K562 (cell line): ENCODE results near the gene DTX2. TPM values are rescaled to one million over a fixed set of nuclear protein-coding genes. Genes with fewer than 3 reads are reported as not detected.
"Not testable (repeated sequence)": the region's sequence is repeated elsewhere in the genome, so short reads cannot be mapped to it uniquely, and the experiment has no call there.

Source experiments
- ATAC-seq: fragments of 200-7000 bp; cut with Tn5 transposase; 3 replicates; pipeline ENCODE4 v1.9.1; 2020; ENCODE audit warnings: moderate library complexity
- BruUV-seq: library from RNA; stranded (reverse); fragments of 400-500 nt; replicated peaks from 2 replicates; lab custom pipeline; 2021; lab: Mats Ljungman, UMichigan
- CTCF ChIA-PET: fragments of 300-600 bp; formaldehyde crosslinking; extraction: SDS; loops from one replicate; lab custom pipeline; 2021; ENCODE audit warnings: low intra/inter-chr PET ratio; lab: Yijun Ruan, JAX
- POLR2A ChIA-PET: fragments of 300-600, 350-650 bp; sonication (Branson Sonifier 250); formaldehyde crosslinking; extraction: SDS; loops from one replicate; lab custom pipeline; 2021; ENCODE audit warnings: antibody characterized with exemption, inconsistent platforms; lab: Yijun Ruan, JAX
- DNase-seq, 4 experiments: peaks; one replicate each; pipeline versions ENCODE4 v3.0.0 to v3.0.0-alpha.2; 2011 to 2018; ENCODE audit warnings: low spot score in 3 of 4, mixed read lengths in 3 of 4; ENCODE audit errors: extremely low read depth in 1 of 4
- FAIRE-seq: peaks from 2 replicates; lab custom pipeline; 2011; peaks lifted over from hg19 to GRCh38; lab: Jason Lieb, UNC
- H2AFZ ChIP-seq: 2 replicates; pipeline ENCODE4 v1.6.0; 2011; ENCODE audit warnings: low read depth, low read length, control low read depth, inconsistent platforms
- H3K27ac ChIP-seq: fragments of 200-600 bp; 3 replicates; pipeline ENCODE4 v1.8.0; 2011; ENCODE audit warnings: low read depth, mild to moderate bottlenecking, control low read depth, inconsistent platforms, low read length, moderate library complexity, mixed read lengths; ENCODE audit errors: extremely low read depth
- H3K27me3 ChIP-seq, 2 experiments: fragments of 300-600 bp in 1 of 2; 2 replicates in 1 of 2; 3 replicates in 1 of 2; pipeline versions ENCODE4 v1.6.0 to v1.8.0; 2011; ENCODE audit warnings: inconsistent platforms in 2 of 2, low read length in 2 of 2, mild to moderate bottlenecking in 1 of 2, mixed read lengths in 1 of 2, moderate library complexity in 1 of 2; ENCODE audit not compliant: control insufficient read depth in 2 of 2, insufficient read depth in 2 of 2
- H3K36me3 ChIP-seq: fragments of 300-600 bp; 3 replicates; pipeline ENCODE4 v1.8.0; 2011; ENCODE audit warnings: mild to moderate bottlenecking, low read length, inconsistent platforms; ENCODE audit not compliant: control insufficient read depth, insufficient read depth
- H3K4me1 ChIP-seq, 2 experiments: fragments of 200-600 bp in 1 of 2; replicated peaks in 1 of 2; 2 replicates in 1 of 2; 3 replicates in 1 of 2; pipeline versions ENCODE4 v1.5.1 to v1.8.0; 2011; ENCODE audit warnings: inconsistent platforms in 2 of 2, low read length in 2 of 2, mild to moderate bottlenecking in 1 of 2, mixed read lengths in 1 of 2, moderate library complexity in 1 of 2; ENCODE audit not compliant: control insufficient read depth in 2 of 2, insufficient read depth in 2 of 2
- H3K4me2 ChIP-seq: 2 replicates; pipeline ENCODE4 v1.6.1; 2011; ENCODE audit warnings: low read length, control low read depth, inconsistent platforms, mixed read lengths; ENCODE audit not compliant: insufficient read depth
- H3K4me3 ChIP-seq: fragments of 200-600 bp; sonication (generic), shearing (Covaris generic); 2 replicates; pipeline ENCODE4 v1.5.1; 2016; ENCODE audit warnings: control low read depth, inconsistent platforms
- H3K79me2 ChIP-seq: fragments of 200-600 bp; 3 replicates; pipeline ENCODE4 v1.8.0; 2011; ENCODE audit warnings: low read length, inconsistent platforms; ENCODE audit not compliant: control insufficient read depth, insufficient read depth
- H3K9ac ChIP-seq, 2 experiments: 2 replicates each; pipeline versions ENCODE4 v1.6.0 to v1.6.1; 2011; ENCODE audit warnings: low read depth in 2 of 2, low read length in 2 of 2, control low read depth in 1 of 2, inconsistent platforms in 1 of 2, mild to moderate bottlenecking in 1 of 2, mixed read lengths in 1 of 2; ENCODE audit not compliant: insufficient read depth in 1 of 2
- H3K9me1 ChIP-seq: one replicate; pipeline ENCODE4 v1.6.0; 2011; ENCODE audit warnings: inconsistent platforms, mild to moderate bottlenecking, low read length, moderate library complexity; ENCODE audit not compliant: control insufficient read depth, insufficient read depth
- H3K9me3 ChIP-seq: replicated peaks from 2 replicates; pipeline ENCODE4 v1.5.1; 2011; ENCODE audit warnings: low read depth, low read length, inconsistent platforms; ENCODE audit not compliant: control insufficient read depth, insufficient read depth
- H4K20me1 ChIP-seq: replicated peaks from 2 replicates; pipeline ENCODE4 v1.6.1; 2011; ENCODE audit warnings: low read length, inconsistent platforms, mixed read lengths; ENCODE audit not compliant: control insufficient read depth, insufficient read depth
- WGBS: fragments of 100-300 bp; shearing (Covaris generic); methylation state at CpG from one replicate; pipeline ENCODE4 v1.1.6; 2016; ENCODE audit warnings: low coverage, mixed read lengths; ENCODE audit not compliant: insufficient coverage; ENCODE audit errors: missing lambda C conversion rate; 5-methylcytosine and 5-hydroxymethylcytosine counted together
- in situ Hi-C: fragments of 300-500 bp; cut with MboI; formaldehyde crosslinking; loops from 4 replicates; pipeline ENCODE4 v1.15.0; 2018; ENCODE audit warnings: inconsistent platforms, mixed read lengths
- intact Hi-C: fragments of 100-400 bp; cut with micrococcal nuclease; formaldehyde crosslinking; loops from 2 replicates; pipeline ENCODE4 v1.14.2; 2022
- polyA plus RNA-seq, 8 experiments: library from polyadenylated mRNA; depleted of rRNA in 4 of 8; stranded (reverse) in 5 of 8; unstranded in 3 of 8; fragments of >200 nt; fragmentation: Nextera tagmentation in 2 of 8; fragmentation: Illumina TruSeq in 1 of 8; extraction: Ambion mirVana in 2 of 8; extraction: Trizol in 1 of 8; gene quantifications; 2 replicates each; pipeline versions ENCODE4 v1.2.1 to v1.2.3, GENCODE V29; 2011 to 2014; ENCODE audit warnings: inconsistent platforms in 1 of 8, missing spikeins in 1 of 8
- total RNA-seq, 7 experiments: library from RNA; depleted of rRNA in 6 of 7; stranded (reverse); fragments of >200 nt in 6 of 7; fragmentation: Illumina TruSeq in 2 of 7; extraction: Trizol in 2 of 7; gene quantifications; 2 replicates each; pipeline versions ENCODE4 v1.2.1 to v1.2.3, GENCODE V29; 2011 to 2021; ENCODE audit warnings: low replicate concordance in 1 of 7

DTX2 gene
- total and polyA plus RNA-seq, 9 of the 15 experiments (the other 6 are each of a cell fraction or from before 2014, with no cell fraction given): 0.20 to 31.5 (median 9.8) TPM

GRCh38 chr7:76476280-76476679 is 14.8 kb downstream of the DTX2 start:
- H4K20me1 ChIP-seq, H3K27me3 ChIP-seq, H2AFZ ChIP-seq, CTCF ChIA-PET, H3K9ac ChIP-seq, H3K79me2 ChIP-seq, ATAC-seq, H3K9me3 ChIP-seq, POLR2A ChIA-PET, H3K4me2 ChIP-seq, H3K27ac ChIP-seq, intact Hi-C loops, H3K4me3 ChIP-seq, H3K36me3 ChIP-seq, in situ Hi-C loops, BruUV-seq, FAIRE-seq, H3K4me1 ChIP-seq, H3K9me1 ChIP-seq, DNase-seq: not testable (repeated sequence)
- WGBS: no CpG with 5 or more reads among the region's 11 CpGs

DNA sequence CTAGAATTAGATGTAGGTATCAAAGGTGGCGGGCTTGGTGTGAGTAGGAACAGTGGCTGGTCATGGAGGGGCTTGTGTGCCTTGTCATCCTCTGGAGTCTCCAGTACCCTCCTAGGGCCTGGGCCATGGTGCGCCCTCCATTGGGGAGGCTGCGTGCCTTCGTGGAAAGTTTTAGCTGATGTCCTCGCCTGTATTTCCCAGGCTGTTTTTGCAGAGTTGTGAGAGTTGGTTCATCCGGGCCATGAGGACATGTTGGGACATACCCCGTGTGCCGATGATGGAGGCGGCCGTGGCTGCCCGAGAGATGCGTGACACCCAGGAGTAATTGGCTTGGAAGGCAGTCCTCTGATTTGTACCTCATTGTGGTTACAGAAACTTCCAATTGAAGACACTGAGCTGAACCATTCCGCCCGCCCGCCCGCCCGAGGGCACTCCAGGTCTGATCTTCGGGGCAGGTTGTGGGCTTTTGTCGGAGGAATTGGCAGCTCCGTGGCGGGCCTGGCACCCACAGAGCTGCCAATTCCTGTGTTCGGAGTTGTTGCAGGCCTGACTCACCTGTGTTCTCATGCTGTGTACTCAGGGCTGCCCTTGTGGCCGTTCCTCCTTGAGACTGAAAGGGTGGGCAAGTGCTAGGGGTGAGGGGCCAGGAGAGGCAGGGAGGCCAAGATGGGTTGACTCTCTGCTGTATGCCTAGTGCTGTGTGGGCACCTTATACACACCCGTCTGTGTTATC is 15.4 kb downstream of the DTX2 start:
- H3K9me3 ChIP-seq, H3K36me3 ChIP-seq, in situ Hi-C loops, H3K27me3 ChIP-seq, FAIRE-seq, intact Hi-C loops, H3K79me2 ChIP-seq, H3K9ac ChIP-seq, H3K27ac ChIP-seq, H2AFZ ChIP-seq, H4K20me1 ChIP-seq, BruUV-seq, CTCF ChIA-PET, H3K4me2 ChIP-seq, H3K4me3 ChIP-seq, H3K9me1 ChIP-seq, POLR2A ChIA-PET, H3K4me1 ChIP-seq, ATAC-seq, DNase-seq: not testable (repeated sequence)
- WGBS: 88% methylated on average over 16 of the region's 24 CpGs
